Measurements from ENCODE around the gene PPIB.

- no peak for TF ChIP-seq CTCF (IDR thresholded peaks at IDR 0.05)
- TF ChIP-seq POLR2A (IDR thresholded peaks at IDR 0.05; ENCODE audit: low read depth), result no peak
These were observed 51.7 kb downstream of the PPIB start for GRCh38 chr15:64110950-64111678.

Data from esophagus muscularis mucosa (tissue), 3 donors.